Muscle layer of duodenum (tissue), 2 donors: ENCODE results near the gene PREX1.

Source experiments
- H3K27ac ChIP-seq: one replicate; pipeline ENCODE4 v1.7.0; 2013; ENCODE audit warnings: mild to moderate bottlenecking, low read length
- H3K27me3 ChIP-seq: one replicate; pipeline ENCODE4 v1.7.0; 2013; ENCODE audit warnings: low read depth, mild to moderate bottlenecking, control low read depth, low read length
- H3K36me3 ChIP-seq, 2 donors: one replicate each; pipeline ENCODE4 v1.7.0; 2013; ENCODE audit warnings: low read length in 2 of 2, control low read depth in 1 of 2, mild to moderate bottlenecking in 1 of 2; ENCODE audit not compliant: insufficient read depth in 2 of 2, control insufficient read depth in 1 of 2
- H3K4me1 ChIP-seq, 2 donors: one replicate each; pipeline ENCODE4 v1.7.0; 2013; ENCODE audit warnings: low read length in 2 of 2, mild to moderate bottlenecking in 2 of 2, control low read depth in 1 of 2, moderate library complexity in 1 of 2; ENCODE audit not compliant: insufficient read depth in 2 of 2, control insufficient read depth in 1 of 2
- H3K4me3 ChIP-seq, 2 donors: one replicate each; pipeline ENCODE4 v1.7.0; 2013; ENCODE audit warnings: low read length in 2 of 2, low read depth in 1 of 2, mild to moderate bottlenecking in 1 of 2
- H3K9me3 ChIP-seq, 2 donors: one replicate each; pipeline ENCODE4 v1.7.0; 2013; ENCODE audit warnings: low read length in 2 of 2, control low read depth in 1 of 2, mild to moderate bottlenecking in 1 of 2; ENCODE audit not compliant: control insufficient read depth in 1 of 2
- donor health status: healthy.

PREX1 gene

GRCh38 chr20:48708116-48708515 is 119.7 kb downstream of the PREX1 start:
- Histone ChIP-seq H3K27me3 (no peaks in the 10 kb centered on the region), H3K4me3 (no peak overlapping the region), H3K27ac (no peak overlapping the region), H3K4me1 (peaks cover 7 to 29% of the 10 kb centered on the region in 2 donors), H3K36me3 (no peaks in the 10 kb centered on the region), H3K9me3 (no peaks in the 10 kb centered on the region)

GRCh38 chr20:48706710-48707365 is 121.0 kb downstream of the PREX1 start:
- no peaks in the 10 kb centered on the region for H3K27me3 ChIP-seq
- H3K4me1 ChIP-seq, result peaks cover 7 to 29% of the 10 kb centered on the region in 2 donors
- H3K27ac ChIP-seq, result no peak overlapping the region
- no peak overlapping the region for H3K4me3 ChIP-seq
- no peaks in the 10 kb centered on the region for H3K36me3 ChIP-seq
- H3K9me3 ChIP-seq, result no peaks in the 10 kb centered on the region

- Histone ChIP-seq H3K9me3 (no peaks in the 10 kb centered on the region), H3K36me3 (no peaks in the 10 kb centered on the region), H3K4me1 (peaks cover 7 to 29% of the 10 kb centered on the region in 2 donors), H3K27me3 (no peaks in the 10 kb centered on the region), H3K27ac (no peak overlapping the region), H3K4me3 (no peak overlapping the region)
Measured at GRCh38 chr20:48706116-48706656, 121.6 kb downstream of the PREX1 start.

- Histone ChIP-seq H3K27me3 (no peaks in the 10 kb centered on the region), H3K27ac (no peak overlapping the region), H3K9me3 (no peaks in the 10 kb centered on the region), H3K4me3 (no peak overlapping the region), H3K4me1 (peaks cover 7 to 29% of the 10 kb centered on the region in 2 donors), H3K36me3 (no peaks in the 10 kb centered on the region)
Measured at GRCh38 chr20:48705240-48706115, 122.3 kb downstream of the PREX1 start.

GRCh38 chr20:48704761-48705160 is 123.0 kb downstream of the PREX1 start:
- H3K27me3 ChIP-seq, result no peaks in the 10 kb centered on the region
- no peak overlapping the region for H3K27ac ChIP-seq
- no peaks in the 10 kb centered on the region for H3K9me3 ChIP-seq
- no peaks in the 10 kb centered on the region for H3K36me3 ChIP-seq
- peaks cover 7 to 25% of the 10 kb centered on the region in 2 donors for H3K4me1 ChIP-seq
- H3K4me3 ChIP-seq, result no peak overlapping the region

GRCh38 chr20:48703511-48704219 is 124.1 kb downstream of the PREX1 start:
- Histone ChIP-seq H3K27me3 (no peaks in the 10 kb centered on the region), H3K4me1 (peaks cover 7 to 19% of the 10 kb centered on the region in 2 donors), H3K36me3 (no peaks in the 10 kb centered on the region), H3K27ac (no peak overlapping the region), H3K4me3 (no peak overlapping the region), H3K9me3 (no peaks in the 10 kb centered on the region)

- Histone ChIP-seq H3K27me3 (no peaks in the 10 kb centered on the region), H3K4me3 (no peak overlapping the region), H3K27ac (no peak overlapping the region), H3K9me3 (no peaks in the 10 kb centered on the region), H3K36me3 (no peaks in the 10 kb centered on the region), H3K4me1 (peaks cover 7 to 20% of the 10 kb centered on the region in 2 donors)
Measured at GRCh38 chr20:48703107-48703506, 124.7 kb downstream of the PREX1 start.

GRCh38 chr20:48702455-48702913 is 125.3 kb downstream of the PREX1 start:
- H3K27ac ChIP-seq, result no peak overlapping the region
- no peaks in the 10 kb centered on the region for H3K27me3 ChIP-seq
- H3K9me3 ChIP-seq, result no peaks in the 10 kb centered on the region
- H3K4me1 ChIP-seq, result peaks cover 7 to 19% of the 10 kb centered on the region in 2 donors
- H3K4me3 ChIP-seq, result no peak overlapping the region
- H3K36me3 ChIP-seq, result no peaks in the 10 kb centered on the region

- no peaks in the 10 kb centered on the region for H3K9me3 ChIP-seq
- H3K4me1 ChIP-seq, result peaks cover 4 to 18% of the 10 kb centered on the region in 2 donors
- H3K27me3 ChIP-seq, result no peaks in the 10 kb centered on the region
- no peak overlapping the region for H3K4me3 ChIP-seq
- no peaks in the 10 kb centered on the region for H3K36me3 ChIP-seq
- H3K27ac ChIP-seq, result no peak overlapping the region
Measured at GRCh38 chr20:48701702-48702101, 126.1 kb downstream of the PREX1 start.

GRCh38 chr20:48698507-48699267 is 129.1 kb downstream of the PREX1 start:
- Histone ChIP-seq H3K4me1 (peaks cover 0 to 13% of the 10 kb centered on the region in 2 donors), H3K9me3 (no peaks in the 10 kb centered on the region), H3K36me3 (peaks cover 0 to 5% of the 10 kb centered on the region in 2 donors), H3K27me3 (no peaks in the 10 kb centered on the region), H3K4me3 (no peak overlapping the region), H3K27ac (no peak overlapping the region)
